D721Med (cell line): Measurements from ENCODE around the gene DIP2C.
"Not testable (repeated sequence)": the region's sequence is repeated elsewhere in the genome, so short reads cannot be mapped to it uniquely, and the experiment has no call there.

Source experiments
- DNase-seq: peaks from one replicate; pipeline ENCODE4 v3.0.0; 2011; ENCODE audit warnings: low spot score; ENCODE audit not compliant: insufficient read length
- FAIRE-seq: peaks from 2 replicates; lab custom pipeline; 2011; peaks lifted over from hg19 to GRCh38; lab: Jason Lieb, UNC
- CTCF ChIP-seq: IDR thresholded peaks from 2 replicates; pipeline ENCODE4 v1.5.1; 2012; ENCODE audit warnings: mild to moderate bottlenecking, control low read depth; ENCODE audit not compliant: insufficient read depth; ENCODE audit errors: missing control alignments

Gene DIP2C

DNA sequence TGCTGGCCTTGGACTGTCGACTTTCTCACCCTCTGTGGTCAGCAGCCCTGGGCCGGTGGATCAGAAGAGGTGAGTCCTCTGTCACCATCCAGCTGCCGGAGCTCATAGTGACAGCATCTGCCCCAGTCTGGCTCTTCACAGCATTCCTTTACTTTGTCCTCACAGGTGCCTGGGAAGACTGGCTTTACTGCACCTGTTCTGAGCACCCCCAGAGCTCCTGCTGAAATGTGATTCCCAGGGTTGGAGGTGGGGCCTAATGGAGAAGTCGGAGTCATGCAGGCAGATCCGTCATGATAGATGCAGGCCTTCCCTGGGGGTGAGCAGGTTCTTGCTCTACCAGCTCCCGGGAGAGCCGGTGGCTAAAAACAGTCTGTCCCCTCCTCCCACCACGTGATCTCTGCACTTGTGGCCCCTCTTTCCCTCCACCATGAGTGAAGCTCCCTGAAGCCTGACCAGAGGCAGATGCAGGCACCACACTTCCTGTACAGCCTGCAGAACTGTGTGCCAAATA, 382.7 kb downstream of the DIP2C start:
- no peak for FAIRE-seq
- no peak for DNase-seq
- TF ChIP-seq CTCF, result no peak

GRCh38 chr10:306007-306674, 383.3 kb downstream of the DIP2C start:
- no peak for TF ChIP-seq CTCF
- DNase-seq (no peak), FAIRE-seq (no peak)

DNA sequence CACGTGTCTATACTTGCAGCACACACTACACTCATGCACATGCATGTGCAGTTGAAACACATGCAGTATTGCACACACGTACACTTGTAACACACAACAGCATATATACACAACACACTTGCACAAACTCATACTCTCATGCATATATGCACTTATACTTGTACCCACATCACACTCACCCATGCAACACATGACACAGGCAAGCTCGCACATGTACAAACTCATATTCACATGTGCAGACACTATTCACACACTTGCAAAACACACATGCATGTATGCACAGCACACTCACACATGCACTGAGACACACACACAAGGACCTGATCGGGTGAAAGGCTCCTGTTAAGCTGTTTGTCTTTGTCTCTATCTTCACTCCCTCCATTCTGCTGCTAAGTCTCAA, 384.4 kb downstream of the DIP2C start:
- no peak for FAIRE-seq

GRCh38 chr10:301536-301935, 387.9 kb downstream of the DIP2C start:
- DNase-seq (no peak), FAIRE-seq (no peak)

More for the DNA sequence above, 384.4 kb downstream of the DIP2C start:
- DNase-seq, result no peak
- TF ChIP-seq CTCF, result no peak

DNA sequence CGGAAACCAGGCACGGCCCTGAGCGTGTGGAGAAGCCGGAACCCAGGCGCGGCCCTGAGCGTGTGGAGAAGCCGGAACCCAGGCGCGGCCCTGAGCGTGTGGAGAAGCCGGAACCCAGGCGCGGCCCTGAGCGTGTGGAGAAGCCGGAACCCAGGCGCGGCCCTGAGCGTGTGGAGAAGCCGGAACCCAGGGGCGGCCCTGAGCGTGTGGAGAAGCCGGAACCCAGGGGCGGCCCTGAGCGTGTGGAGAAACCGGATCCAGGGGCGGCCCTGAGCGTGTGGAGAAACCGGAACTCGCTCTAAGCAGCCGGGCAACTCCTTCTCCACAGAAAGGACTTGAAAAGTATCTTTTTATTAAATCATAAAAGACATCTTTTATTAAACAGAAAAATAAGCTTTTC, 388.9 kb downstream of the DIP2C start:
- FAIRE-seq, DNase-seq: not testable (repeated sequence)

More at GRCh38 chr10:301536-301935, 387.9 kb downstream of the DIP2C start:
- TF ChIP-seq CTCF, result no peak

- TF ChIP-seq CTCF, result no peak
- DNase-seq (no peak), FAIRE-seq (no peak)
These were observed 389.5 kb downstream of the DIP2C start for GRCh38 chr10:299969-300368.

DNA sequence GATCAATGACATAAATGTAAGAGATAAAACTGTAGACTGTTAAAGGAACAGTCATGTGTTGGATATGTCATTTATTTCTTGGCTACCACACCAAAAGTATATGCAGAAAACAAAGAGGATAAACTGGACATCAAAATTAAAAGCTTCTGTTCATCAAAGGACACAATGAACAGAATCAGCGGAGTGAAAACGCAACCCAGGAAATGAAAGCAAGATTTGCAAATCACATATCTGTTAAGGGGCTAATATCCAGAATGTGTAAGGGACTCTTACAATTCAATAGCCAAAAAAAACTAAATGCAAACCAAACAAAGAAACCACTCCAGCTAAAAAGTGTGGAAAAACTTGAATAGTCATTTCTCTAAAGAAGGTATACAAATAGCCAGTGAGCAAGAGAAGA, 390.0 kb downstream of the DIP2C start:
- TF ChIP-seq CTCF, result no peak
- no peak for FAIRE-seq
- DNase-seq, result no peak
